ENCODE measurements around the gene PLEKHG7.
"Not testable (repeated sequence)": the region's sequence is repeated elsewhere in the genome, so short reads cannot be mapped to it uniquely, and the experiment has no call there.

The PLEKHG7 gene

GRCh38 chr12:92661269-92661668 lies 41.5 kb upstream of the PLEKHG7 start:
- ChIA-PET CTCF (no interaction called here), POLR2A (no interaction called here)
- no peak for TF ChIP-seq HDGF (IDR thresholded peaks at IDR 0.05; ENCODE audit: borderline replicate concordance)
- TF ChIP-seq BHLHE40 (IDR thresholded peaks at IDR 0.05; ENCODE audit: borderline replicate concordance), result no peak
- no peak for TF ChIP-seq LEF1 (IDR thresholded peaks at IDR 0.05; ENCODE audit: borderline replicate concordance)
- TF ChIP-seq TARDBP (IDR thresholded peaks at IDR 0.05), result no peak
- no peak for TF ChIP-seq FOXM1 (IDR thresholded peaks at IDR 0.05; ENCODE audit: borderline replicate concordance)
- no peak for TF ChIP-seq PKNOX1 (IDR thresholded peaks at IDR 0.05)
- TF ChIP-seq ZNF384 (IDR thresholded peaks at IDR 0.05), result no peak
- TF ChIP-seq ELF4 (IDR thresholded peaks at IDR 0.05), result no peak
- TF ChIP-seq L3MBTL2 (conservative IDR thresholded peaks at IDR 0.05), result no peak
- TF ChIP-seq NFRKB (IDR thresholded peaks at IDR 0.05), result no peak
- TF ChIP-seq SUZ12 (IDR thresholded peaks at IDR 0.05), result no peak
- TF ChIP-seq CTBP1 (IDR thresholded peaks at IDR 0.05; ENCODE audit: borderline replicate concordance), result no peak
- no peak for TF ChIP-seq FOXA1 (IDR thresholded peaks at IDR 0.05)
- no peak for TF ChIP-seq SP1 (IDR thresholded peaks at IDR 0.05)
- no peak for DNase-seq (ENCODE audit: extremely low spot score)

GRCh38 chr12:92665496-92665895 lies 37.3 kb upstream of the PLEKHG7 start:
- POLR2A ChIA-PET, result no interaction called here
- DNase-seq (ENCODE audit: extremely low spot score), result no peak
- CTCF ChIA-PET, result no interaction called here
- TF ChIP-seq BHLHE40 (IDR thresholded peaks at IDR 0.05; ENCODE audit: borderline replicate concordance), result no peak
- no peak for TF ChIP-seq ARNT (IDR thresholded peaks at IDR 0.05)
- TF ChIP-seq FOXK2 (IDR thresholded peaks at IDR 0.05), result no peak
- no peak for TF ChIP-seq HDGF (IDR thresholded peaks at IDR 0.05; ENCODE audit: borderline replicate concordance)
- no peak for TF ChIP-seq SUZ12 (IDR thresholded peaks at IDR 0.05)

GRCh38 chr12:92668739-92669138 lies 34.0 kb upstream of the PLEKHG7 start:
- POLR2A ChIA-PET, result no interaction called here
- TF ChIP-seq FOXK2 (IDR thresholded peaks at IDR 0.05), result no peak
- no peak for TF ChIP-seq CTBP1 (IDR thresholded peaks at IDR 0.05; ENCODE audit: borderline replicate concordance)
- TF ChIP-seq FOXM1 (IDR thresholded peaks at IDR 0.05; ENCODE audit: borderline replicate concordance), result no peak
- no peak for TF ChIP-seq LEF1 (IDR thresholded peaks at IDR 0.05; ENCODE audit: borderline replicate concordance)
- no peak for TF ChIP-seq TARDBP (IDR thresholded peaks at IDR 0.05)
- no peak for TF ChIP-seq BHLHE40 (IDR thresholded peaks at IDR 0.05; ENCODE audit: borderline replicate concordance)
- TF ChIP-seq SUZ12 (IDR thresholded peaks at IDR 0.05), result no peak
- TF ChIP-seq PKNOX1 (IDR thresholded peaks at IDR 0.05), result no peak
- no peak for TF ChIP-seq NFRKB (IDR thresholded peaks at IDR 0.05)
- no peak for TF ChIP-seq SP1 (IDR thresholded peaks at IDR 0.05)
- TF ChIP-seq FOXA1 (IDR thresholded peaks at IDR 0.05), result no peak
- TF ChIP-seq L3MBTL2 (conservative IDR thresholded peaks at IDR 0.05), result no peak
- no peak for TF ChIP-seq ELF4 (IDR thresholded peaks at IDR 0.05)
- no peak for TF ChIP-seq HDGF (IDR thresholded peaks at IDR 0.05; ENCODE audit: borderline replicate concordance)
- no peak for TF ChIP-seq ARNT (IDR thresholded peaks at IDR 0.05)
- DNase-seq (ENCODE audit: extremely low spot score), result no peak
- CTCF ChIA-PET, result no interaction called here

- CTCF ChIA-PET; DNase-seq (ENCODE audit: extremely low spot score); POLR2A ChIA-PET: not testable (repeated sequence)
These were observed 31.3 kb upstream of the PLEKHG7 start for GRCh38 chr12:92671524-92671923.

GRCh38 chr12:92673756-92674155 lies 29.0 kb upstream of the PLEKHG7 start:
- CTCF ChIA-PET, result no interaction called here

GRCh38 chr12:92674500-92674899 lies 28.3 kb upstream of the PLEKHG7 start:
- ChIA-PET POLR2A (no interaction called here), CTCF (no interaction called here)
- no peak for DNase-seq (ENCODE audit: extremely low spot score)
- TF ChIP-seq FOXM1 (IDR thresholded peaks at IDR 0.05; ENCODE audit: borderline replicate concordance), result no peak
- no peak for TF ChIP-seq SUZ12 (IDR thresholded peaks at IDR 0.05)
- TF ChIP-seq HDGF (IDR thresholded peaks at IDR 0.05; ENCODE audit: borderline replicate concordance), result no peak
- no peak for TF ChIP-seq ELF4 (IDR thresholded peaks at IDR 0.05)
- TF ChIP-seq SP1 (IDR thresholded peaks at IDR 0.05), result no peak
- no peak for TF ChIP-seq BHLHE40 (IDR thresholded peaks at IDR 0.05; ENCODE audit: borderline replicate concordance)
- TF ChIP-seq ARNT (IDR thresholded peaks at IDR 0.05), result no peak
- TF ChIP-seq ZNF384 (IDR thresholded peaks at IDR 0.05), result no peak
- no peak for TF ChIP-seq LEF1 (IDR thresholded peaks at IDR 0.05; ENCODE audit: borderline replicate concordance)
- TF ChIP-seq L3MBTL2 (conservative IDR thresholded peaks at IDR 0.05), result no peak

More at GRCh38 chr12:92673756-92674155, 29.0 kb upstream of the PLEKHG7 start:
- DNase-seq (ENCODE audit: extremely low spot score), result no peak
- TF ChIP-seq BHLHE40 (IDR thresholded peaks at IDR 0.05; ENCODE audit: borderline replicate concordance), result no peak
- no peak for TF ChIP-seq FOXM1 (IDR thresholded peaks at IDR 0.05; ENCODE audit: borderline replicate concordance)
- TF ChIP-seq TARDBP (IDR thresholded peaks at IDR 0.05), result no peak
- no peak for TF ChIP-seq NFRKB (IDR thresholded peaks at IDR 0.05)
- no peak for TF ChIP-seq SUZ12 (IDR thresholded peaks at IDR 0.05)
- no peak for TF ChIP-seq L3MBTL2 (conservative IDR thresholded peaks at IDR 0.05)
- no peak for TF ChIP-seq FOXA1 (IDR thresholded peaks at IDR 0.05)
- TF ChIP-seq ELF4 (IDR thresholded peaks at IDR 0.05), result no peak
- TF ChIP-seq HDGF (IDR thresholded peaks at IDR 0.05; ENCODE audit: borderline replicate concordance), result no peak
- TF ChIP-seq FOXK2 (IDR thresholded peaks at IDR 0.05), result no peak
- TF ChIP-seq ARNT (IDR thresholded peaks at IDR 0.05), result no peak
- no peak for TF ChIP-seq CTBP1 (IDR thresholded peaks at IDR 0.05; ENCODE audit: borderline replicate concordance)
- POLR2A ChIA-PET, result no interaction called here

- ChIA-PET POLR2A (no interaction called here), CTCF (no interaction called here)
- TF ChIP-seq CTBP1 (IDR thresholded peaks at IDR 0.05; ENCODE audit: borderline replicate concordance), result no peak
- TF ChIP-seq L3MBTL2 (conservative IDR thresholded peaks at IDR 0.05), result no peak
- TF ChIP-seq TARDBP (IDR thresholded peaks at IDR 0.05), result no peak
- TF ChIP-seq PKNOX1 (IDR thresholded peaks at IDR 0.05), result no peak
- TF ChIP-seq FOXM1 (IDR thresholded peaks at IDR 0.05; ENCODE audit: borderline replicate concordance), result no peak
- TF ChIP-seq FOXA1 (IDR thresholded peaks at IDR 0.05), result no peak
- no peak for TF ChIP-seq NFRKB (IDR thresholded peaks at IDR 0.05)
- TF ChIP-seq SP1 (IDR thresholded peaks at IDR 0.05), result no peak
- no peak for TF ChIP-seq ZNF384 (IDR thresholded peaks at IDR 0.05)
- TF ChIP-seq LEF1 (IDR thresholded peaks at IDR 0.05; ENCODE audit: borderline replicate concordance), result no peak
- TF ChIP-seq SUZ12 (IDR thresholded peaks at IDR 0.05), result no peak
- no peak for TF ChIP-seq BHLHE40 (IDR thresholded peaks at IDR 0.05; ENCODE audit: borderline replicate concordance)
- no peak for TF ChIP-seq ARNT (IDR thresholded peaks at IDR 0.05)
- no peak for TF ChIP-seq HDGF (IDR thresholded peaks at IDR 0.05; ENCODE audit: borderline replicate concordance)
- TF ChIP-seq FOXK2 (IDR thresholded peaks at IDR 0.05), result no peak
- no peak for TF ChIP-seq ELF4 (IDR thresholded peaks at IDR 0.05)
- no peak for DNase-seq (ENCODE audit: extremely low spot score)
These were observed 27.5 kb upstream of the PLEKHG7 start for GRCh38 chr12:92675092-92675865.
